Mucosa of descending colon (tissue), 3 donors: Measurements from ENCODE around the gene ZDHHC19. TPM values are rescaled to one million over a fixed set of nuclear protein-coding genes. Genes with fewer than 3 reads are reported as not detected.
"Not testable (repeated sequence)": the region's sequence is repeated elsewhere in the genome, so short reads cannot be mapped to it uniquely, and the experiment has no call there.

Experiments
- ATAC-seq: fragments of 200-7000 bp; cut with Tn5 transposase; one replicate; pipeline ENCODE4 v1.9.1; 2020; ENCODE audit warnings: mild to moderate bottlenecking, moderate library complexity
- DNase-seq, 3 donors: peaks; one replicate each; pipeline ENCODE4 v3.0.0-alpha.2; 2020
- H3K36me3 ChIP-seq: fragments of 200-600 bp; one replicate; pipeline ENCODE4 v1.8.0; 2021; ENCODE audit warnings: low read depth, mild to moderate bottlenecking
- H3K4me1 ChIP-seq: fragments of 200-600 bp; one replicate; pipeline ENCODE4 v1.8.0; 2021; ENCODE audit warnings: low read depth, mild to moderate bottlenecking
- H3K4me3 ChIP-seq: fragments of 200-600 bp; one replicate; pipeline ENCODE4 v1.8.0; 2021; ENCODE audit warnings: mild to moderate bottlenecking
- H3K9me3 ChIP-seq: fragments of 200-600 bp; one replicate; pipeline ENCODE4 v1.8.0; 2021; ENCODE audit warnings: mild to moderate bottlenecking
- CTCF ChIP-seq: fragments of 200-600 bp; IDR thresholded peaks from one replicate; pipeline ENCODE4 v1.8.0; 2022; ENCODE audit warnings: antibody characterized with exemption, mild to moderate bottlenecking
- intact Hi-C, 2 donors: fragments of 100-400 bp; cut with DNase I in 1 of 2; cut with micrococcal nuclease in 1 of 2; formaldehyde crosslinking; loops; one replicate each; pipeline versions ENCODE4 v1.11.0 to v1.11.1; 2022; cut with DNase I, micrococcal nuclease
- total RNA-seq, 3 donors: library from RNA; stranded (reverse); fragmentation: NEBNext Ultra II Directional in 2 of 3; extraction: Animal tissue kit (Norgen Biotek cat#: 25700) in 2 of 3; gene quantifications; one replicate each; pipeline versions ENCODE4 v1.2.1 to v1.2.4, GENCODE V29; 2021 to 2023
- donor health status: DM: no; HTN: no; CAD: no; lungs with moderate emphysema.
- donor health status: DM: no; HTN: no; CAD: no.
- donor health status: DM: no; HTN: yes; CAD: no.

The ZDHHC19 gene
- total RNA-seq, 3 donors from 2014 or later: not detected

DNA sequence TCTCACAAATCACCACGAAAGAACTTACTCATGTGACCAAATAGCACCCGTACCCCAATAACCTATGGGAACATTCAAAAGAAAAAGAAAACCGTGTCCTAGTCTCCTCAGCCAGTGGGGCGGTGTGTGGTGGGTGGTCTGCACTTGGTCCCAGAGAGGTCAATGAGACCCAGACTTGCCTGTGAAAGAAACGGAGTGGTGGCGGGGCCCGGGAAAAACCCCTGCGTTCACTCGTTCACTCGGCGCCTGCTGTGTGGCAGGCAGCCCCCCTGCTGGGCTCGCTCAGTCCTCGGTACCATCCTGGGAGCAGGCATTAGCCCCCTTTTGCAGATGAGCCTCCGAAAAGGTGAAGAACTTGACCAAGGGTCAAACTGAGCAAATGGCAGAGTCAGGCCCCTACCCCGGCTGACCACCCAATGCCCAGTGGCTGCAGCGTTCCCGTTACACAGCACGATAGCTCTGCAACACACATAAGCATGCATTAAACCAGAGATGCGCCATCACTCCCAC lies 36.0 kb downstream of the ZDHHC19 start:
- intact Hi-C loops: no loop called here
- Histone ChIP-seq H3K36me3 (no peaks in the 10 kb centered on the region), H3K9me3 (no peaks in the 10 kb centered on the region), H3K4me1 (peaks cover 23% of the 10 kb centered on the region), H3K4me3 (no peak overlapping the region)
- no peak for DNase-seq
- TF ChIP-seq CTCF: no peak
- no peak for ATAC-seq

GRCh38 chr3:196174652-196175051 lies 36.5 kb downstream of the ZDHHC19 start:
- intact Hi-C loops: no loop called here
- no peak for TF ChIP-seq CTCF
- DNase-seq (no peak), ATAC-seq (no peak)
- Histone ChIP-seq H3K4me1 (peaks cover 18% of the 10 kb centered on the region), H3K9me3 (no peaks in the 10 kb centered on the region), H3K4me3 (no peak overlapping the region), H3K36me3 (no peaks in the 10 kb centered on the region)

DNA sequence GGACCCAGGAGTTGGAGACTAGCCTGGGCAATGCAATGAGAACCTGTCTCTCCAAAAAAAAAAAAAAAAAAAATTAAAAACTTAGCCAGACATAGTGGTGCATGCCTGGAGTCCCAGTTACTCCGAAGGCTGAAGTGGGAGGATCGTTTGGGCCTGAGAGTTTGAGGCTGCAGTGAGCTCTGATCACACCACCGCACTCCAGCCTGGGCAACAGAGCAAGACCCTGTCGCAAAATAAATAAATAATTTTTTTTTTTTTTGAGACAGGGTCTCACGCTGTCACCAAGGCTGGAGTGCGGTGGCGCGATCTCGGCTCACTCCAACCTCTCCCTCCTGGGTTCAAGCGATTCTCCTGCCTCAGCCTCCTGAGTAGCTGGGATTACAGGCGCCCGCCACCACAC lies 40.9 kb downstream of the ZDHHC19 start:
- DNase-seq, H3K4me3 ChIP-seq, H3K4me1 ChIP-seq, H3K36me3 ChIP-seq, intact Hi-C loops, H3K9me3 ChIP-seq, ATAC-seq: not testable (repeated sequence)

DNA sequence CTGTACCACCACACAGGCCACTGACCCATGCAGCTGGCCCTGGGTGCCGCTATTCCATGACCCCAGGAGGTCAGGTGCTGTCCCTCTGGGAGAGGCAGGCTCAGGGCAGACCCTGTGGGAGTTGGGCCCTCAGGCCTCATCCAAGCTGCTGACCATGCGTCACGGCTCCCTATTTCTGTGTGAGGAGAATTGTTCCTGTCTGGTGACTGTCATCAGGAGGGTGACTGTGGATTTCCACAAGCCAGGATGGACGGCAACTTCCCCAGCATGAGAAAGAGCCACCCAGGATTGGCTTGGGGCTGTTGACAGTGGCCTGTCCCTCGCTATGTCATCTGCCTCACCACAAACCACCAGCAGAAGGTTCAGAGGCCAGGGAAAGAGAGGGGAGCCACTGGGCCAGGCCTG lies 41.4 kb downstream of the ZDHHC19 start:
- intact Hi-C loops: no loop called here
- Histone ChIP-seq H3K4me1 (no peaks in the 10 kb centered on the region), H3K4me3 (no peak overlapping the region), H3K36me3 (no peaks in the 10 kb centered on the region), H3K9me3 (no peaks in the 10 kb centered on the region)
- DNase-seq (no peak), ATAC-seq (no peak)
- no peak for TF ChIP-seq CTCF

DNA sequence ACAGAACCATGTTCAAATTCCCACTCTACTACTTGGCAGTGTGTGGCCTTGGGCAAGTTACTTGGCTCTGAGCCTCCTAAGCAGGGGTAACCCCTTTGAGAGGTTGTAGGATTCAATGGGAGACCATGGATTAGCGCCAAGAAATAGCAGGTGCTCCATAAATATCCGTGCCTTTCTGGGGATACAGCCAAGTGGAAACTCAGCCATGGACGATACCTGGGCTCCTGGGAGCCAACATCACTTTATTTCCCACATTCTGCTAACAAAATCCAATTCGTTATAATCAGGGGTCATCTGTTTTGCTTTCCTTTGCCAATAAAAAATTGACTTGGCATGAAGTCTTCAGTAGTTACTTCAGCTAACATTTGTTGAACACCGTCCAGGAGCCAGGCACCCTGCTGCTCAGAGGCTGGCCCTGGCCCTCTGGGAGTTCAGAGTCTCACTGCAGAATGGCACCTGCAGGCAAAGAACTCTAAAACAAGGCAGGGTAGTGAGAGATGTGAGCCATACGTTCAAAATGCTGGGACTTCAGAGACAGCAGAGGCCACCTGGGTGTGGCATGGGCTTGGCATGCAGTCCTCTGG lies 42.3 kb downstream of the ZDHHC19 start:
- no peaks in the 10 kb centered on the region for H3K9me3 ChIP-seq

GRCh38 chr3:196166741-196167140 lies 44.5 kb downstream of the ZDHHC19 start:
- TF ChIP-seq CTCF: no peak
- Histone ChIP-seq H3K4me1 (peaks cover 7% of the 10 kb centered on the region), H3K36me3 (no peaks in the 10 kb centered on the region), H3K9me3 (no peaks in the 10 kb centered on the region), H3K4me3 (no peak overlapping the region)
- intact Hi-C loops: no loop called here
- ATAC-seq (no peak), DNase-seq (no peak)

More for the DNA sequence above, 42.3 kb downstream of the ZDHHC19 start:
- peaks cover 3% of the 10 kb centered on the region for H3K4me1 ChIP-seq
- peak; percentile 64 for ATAC-seq
- H3K4me3 ChIP-seq: no peak overlapping the region
- no peak for DNase-seq
- no peak for TF ChIP-seq CTCF
- no peaks in the 10 kb centered on the region for H3K36me3 ChIP-seq
- intact Hi-C loops: no loop called here
